Naive thymus-derived CD8-positive, alpha-beta T cell (primary cell): Measurements from ENCODE around the gene PIANP. TPM values are rescaled to one million over a fixed set of nuclear protein-coding genes. Genes with fewer than 3 reads are reported as not detected.

ENCODE experiments used
- ATAC-seq, 2 donors: fragments of 150-1000 bp; cut with Tn5 transposase in 1 of 2; sonication (Bioruptor Pico), chemical (Tn5 transposase) in 1 of 2; 1 replicate in 1 of 2; 2 replicates in 1 of 2; pipeline ENCODE4 v1.10.0; 2021; ENCODE audit warnings: mild to moderate bottlenecking in 2 of 2, moderate library complexity in 2 of 2
- POLR2A ChIA-PET: fragments of 350-600 bp; sonication (Branson Sonifier 250); formaldehyde crosslinking; loops from one replicate; lab custom pipeline; 2021; ENCODE audit warnings: antibody characterized with exemption; lab: Charles Lee
- DNase-seq, 10 donors: peaks; one replicate each; pipeline versions ENCODE4 v3.0.0 to v3.0.0-alpha.2; 2020 to 2022
- H3K27ac Mint-ChIP-seq, 10 donors: one replicate each; pipeline ENCODE4 v1.8.0; 2020 to 2022; ENCODE audit warnings: mild to moderate bottlenecking in 10 of 10, mixed read lengths in 10 of 10, moderate library complexity in 4 of 10, inconsistent platforms in 1 of 10
- H3K27me3 Mint-ChIP-seq, 5 donors: one replicate each; pipeline ENCODE4 v1.8.0; 2021 to 2022; ENCODE audit warnings: mixed read lengths in 5 of 5
- H3K36me3 Mint-ChIP-seq, 3 donors: one replicate each; pipeline ENCODE4 v1.8.0; 2020 to 2022; ENCODE audit warnings: mixed read lengths in 3 of 3, mild to moderate bottlenecking in 2 of 3, inconsistent platforms in 1 of 3
- H3K4me1 Mint-ChIP-seq, 4 donors: one replicate each; pipeline ENCODE4 v1.8.0; 2021 to 2022; ENCODE audit warnings: mixed read lengths in 4 of 4
- H3K4me3 Mint-ChIP-seq, 10 donors: one replicate each; pipeline ENCODE4 v1.8.0; 2020 to 2022; ENCODE audit warnings: mild to moderate bottlenecking in 10 of 10, mixed read lengths in 10 of 10, moderate library complexity in 6 of 10, inconsistent platforms in 1 of 10
- H3K9me3 Mint-ChIP-seq, 9 donors: one replicate each; pipeline ENCODE4 v1.8.0; 2020 to 2022; ENCODE audit warnings: mixed read lengths in 9 of 9, mild to moderate bottlenecking in 3 of 9, inconsistent platforms in 1 of 9, moderate library complexity in 1 of 9
- polyA plus RNA-seq, 3 donors: library from polyadenylated mRNA; unstranded; fragments of 300-500 nt; fragmentation: Illumina TruSeq; gene quantifications; one replicate each; pipeline ENCODE4 v1.2.3, GENCODE V29; 2021
- total RNA-seq, 8 experiments: library from RNA in 2 of 8; stranded (reverse) in 2 of 8; gene quantifications; one replicate each; pipeline ENCODE4 v1.2.3 and lab custom pipeline; 2021 to 2026

The PIANP gene
- total and polyA plus RNA-seq, 5 experiments from 2014 or later, result 0.06 to 1.2 (median 0.36) TPM; not detected in 1

DNA sequence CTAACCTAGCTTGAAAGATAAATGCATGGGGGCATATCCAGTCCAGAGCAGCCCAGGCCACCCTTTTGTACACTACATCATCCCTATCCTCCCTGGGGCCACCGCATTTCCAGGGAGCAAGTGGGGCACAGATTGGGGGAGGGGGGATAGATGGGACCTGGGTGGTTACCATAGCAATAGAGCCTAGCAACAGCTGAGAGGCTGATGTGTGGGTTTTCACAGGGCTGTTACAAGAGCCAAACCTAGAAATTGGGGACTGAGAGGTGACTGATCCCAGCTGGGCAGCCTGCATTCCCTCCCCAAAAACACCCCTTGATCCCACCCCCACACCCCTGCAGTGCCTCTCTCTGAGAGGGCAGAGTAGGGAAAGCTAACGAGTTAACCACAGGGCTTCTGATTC, 7.7 kb downstream of the PIANP start:
- POLR2A ChIA-PET, result interaction anchor here (0.7 to 2.3 kb wide), 3 partner anchors 14 to 31 kb away, joined by 3 to 10 read pairs (median 8); partner anchors contain the start of gene COPS7A
- H3K4me3 Mint-ChIP-seq, result peak overlapping the region in 2 of 10 donors; percentile 14 to 22
- peaks cover 19 to 55% (median 29%) of the 10 kb centered on the region in 4 donors for H3K4me1 Mint-ChIP-seq
- peaks cover 0 to 2% (median 0%) of the 10 kb centered on the region in 3 donors for H3K36me3 Mint-ChIP-seq
- peak overlapping the region in 3 of 10 donors; percentile 8 to 86 (median 44) for H3K27ac Mint-ChIP-seq
- H3K27me3 Mint-ChIP-seq, result no peaks in the 10 kb centered on the region
- no peaks in the 10 kb centered on the region for H3K9me3 Mint-ChIP-seq
- DNase-seq, result no peak
- ATAC-seq, result no peak

DNA sequence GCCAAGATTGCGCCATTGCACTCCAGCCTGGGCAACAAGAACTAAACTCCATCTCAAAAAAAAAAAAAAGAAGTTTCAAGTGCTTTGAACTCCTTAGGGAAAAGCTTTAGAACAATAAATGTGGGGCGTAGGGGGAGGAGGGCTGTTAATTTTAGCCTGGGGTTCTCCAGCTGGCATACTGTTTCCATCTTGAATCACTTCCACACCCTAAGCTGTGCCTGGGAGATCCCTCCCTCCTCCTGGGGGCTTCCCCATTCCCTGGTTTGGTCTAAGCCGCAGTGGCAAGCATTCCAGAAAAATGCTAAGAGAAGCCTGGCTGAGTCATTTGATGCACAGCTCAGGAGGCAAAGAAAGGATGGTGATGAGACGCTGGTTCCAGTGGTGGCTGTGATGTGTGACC, 9.1 kb downstream of the PIANP start:
- peak overlapping the region in 2 of 10 donors; percentile 41 to 61 for H3K27ac Mint-ChIP-seq
- no peaks in the 10 kb centered on the region for H3K9me3 Mint-ChIP-seq
- H3K27me3 Mint-ChIP-seq, result no peaks in the 10 kb centered on the region
- peaks cover 30 to 59% (median 42%) of the 10 kb centered on the region in 4 donors for H3K4me1 Mint-ChIP-seq
- ATAC-seq, result no peak
- no peak for DNase-seq
- H3K36me3 Mint-ChIP-seq, result peaks cover 0 to 10% (median 1%) of the 10 kb centered on the region in 3 donors
- peak overlapping the region in 2 of 10 donors; percentile 0 to 53 for H3K4me3 Mint-ChIP-seq
- POLR2A ChIA-PET, result interaction anchor here (0.6 to 3.8 kb wide), 5 partner anchors 9 to 198 kb away, joined by 3 to 142 read pairs (median 4); partner anchors contain the start of genes COPS7A, MRPL51, PIANP and TPI1

DNA sequence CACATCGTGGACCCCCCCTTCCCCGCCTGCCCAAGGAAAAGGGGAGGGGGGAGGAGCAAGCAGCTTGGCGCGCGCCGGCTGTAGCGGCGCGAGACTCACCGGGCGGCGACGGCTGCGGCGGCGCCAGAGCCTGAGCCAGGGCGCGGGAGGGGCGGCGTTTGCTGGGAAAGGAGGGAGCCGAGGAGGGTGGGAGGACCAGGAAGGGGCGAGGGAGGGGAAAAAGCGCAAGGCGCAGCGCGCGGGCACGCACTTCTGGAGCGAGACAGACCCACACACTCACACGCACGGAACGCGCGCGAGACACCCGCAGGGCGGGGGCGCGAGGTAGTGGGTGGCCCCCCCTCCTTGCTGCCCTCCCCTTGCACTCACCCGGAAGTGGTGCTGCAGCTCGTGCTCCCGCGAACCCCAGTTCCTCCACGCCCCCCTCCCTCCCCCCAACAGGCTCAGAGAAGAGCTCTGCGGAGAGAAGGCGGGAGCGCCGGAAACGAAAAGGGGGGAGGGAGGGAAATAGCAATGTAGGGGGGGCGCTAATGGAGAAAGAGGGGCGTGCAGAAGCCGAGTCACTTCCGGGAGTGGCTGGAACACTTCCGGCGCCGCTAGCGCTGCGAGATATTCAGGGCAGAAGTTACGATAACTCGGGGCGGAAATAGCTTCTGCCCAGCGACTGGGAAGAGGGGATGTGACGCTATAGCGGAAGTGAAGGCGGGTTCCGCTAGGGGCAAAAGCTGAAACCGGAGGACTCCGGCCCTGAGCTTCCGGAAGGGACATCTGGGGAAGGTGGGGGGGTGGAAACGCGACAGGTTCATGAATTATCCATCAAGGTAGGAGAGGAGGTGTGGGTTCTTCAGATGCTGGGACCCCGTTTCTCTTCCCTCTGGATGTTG, 11.4 kb downstream of the PIANP start, which contains the start of gene ZNF384:
Gene ZNF384, minus strand, starts transcription at position 377 of the 884 bp plus-strand sequence. CDS start 9,855 bp downstream, outside the sequence.
- POLR2A ChIA-PET, result interaction anchor here (0.5 to 3.8 kb wide), 57 partner anchors 8 to 1420 kb away, joined by 3 to 142 read pairs (median 5); partner anchors contain the start of genes C12orf57, CDCA3, CHD4 and COPS7A
- H3K4me3 Mint-ChIP-seq, result peak within 1 kb of the TSS; percentile 81 to 97 (median 92)
- H3K27me3 Mint-ChIP-seq, result no peaks in the 10 kb centered on the region
- DNase-seq, result peak; percentile 85 to 98 (median 96)
- H3K36me3 Mint-ChIP-seq, result peaks cover 0 to 29% (median 2%) of the 10 kb centered on the region in 3 donors
- peak within 1 kb of the TSS; percentile 89 to 99 (median 96) for H3K27ac Mint-ChIP-seq
- H3K9me3 Mint-ChIP-seq, result no peaks in the 10 kb centered on the region
- peaks cover 36 to 67% (median 58%) of the 10 kb centered on the region in 4 donors for H3K4me1 Mint-ChIP-seq
- peak; percentile 78 to 83 for ATAC-seq

GRCh38 chr12:6688543-6688998, 12.0 kb downstream of the PIANP start:
- Mint-ChIP-seq H3K4me3 (peak overlapping the region; percentile 81 to 97 (median 92)), H3K36me3 (peaks cover 0 to 35% (median 2%) of the 10 kb centered on the region in 3 donors), H3K27me3 (no peaks in the 10 kb centered on the region), H3K27ac (peak overlapping the region; percentile 89 to 99 (median 96)), H3K9me3 (no peaks in the 10 kb centered on the region), H3K4me1 (peaks cover 35 to 71% (median 60%) of the 10 kb centered on the region in 4 donors)
- DNase-seq (peak in 7 of 10 donors; percentile 24 to 78 (median 38)), ATAC-seq (peak; percentile 9)
- POLR2A ChIA-PET, result interaction anchor here (0.6 to 3.8 kb wide), 44 partner anchors 9 to 1420 kb away, joined by 3 to 142 read pairs (median 6); partner anchors contain the start of genes C12orf57, CDCA3, CHD4 and COPS7A

DNA sequence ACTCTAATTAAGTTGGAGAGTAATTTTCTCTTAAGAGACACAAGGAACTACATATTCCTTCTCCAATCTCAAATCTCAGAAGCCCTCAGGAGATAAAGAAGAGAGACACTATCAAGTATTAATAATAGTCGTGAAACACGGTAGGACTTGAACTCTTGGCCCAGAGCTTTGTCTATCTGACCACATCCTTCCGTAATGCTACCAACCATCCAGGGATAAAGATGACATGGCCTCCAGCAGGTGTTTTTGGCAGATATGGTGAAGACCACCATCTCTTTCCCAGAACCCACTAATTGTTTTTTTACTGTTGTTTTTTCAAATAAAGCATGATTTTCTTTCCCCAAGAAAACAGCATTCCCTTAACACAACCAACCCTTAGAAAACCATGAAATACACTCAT, 14.8 kb downstream of the PIANP start:
- DNase-seq (no peak), ATAC-seq (no peak)
- POLR2A ChIA-PET, result interaction anchor here (2.3 kb wide), 1 partner anchor 22 kb away, joined by 11 read pairs; no protein-coding TSS in a partner anchor
- Mint-ChIP-seq H3K27ac (peak overlapping the region in 2 of 10 donors; percentile 37 to 99), H3K27me3 (no peaks in the 10 kb centered on the region), H3K4me1 (peaks cover 38 to 76% (median 65%) of the 10 kb centered on the region in 4 donors), H3K9me3 (no peaks in the 10 kb centered on the region), H3K4me3 (peak overlapping the region in 1 of 10 donors; percentile 11), H3K36me3 (peaks cover 0 to 60% (median 2%) of the 10 kb centered on the region in 3 donors)

- Mint-ChIP-seq H3K9me3 (no peaks in the 10 kb centered on the region), H3K36me3 (peaks cover 0 to 69% (median 2%) of the 10 kb centered on the region in 3 donors), H3K27ac (peak overlapping the region in 8 of 10 donors; percentile 1 to 79 (median 36)), H3K4me3 (peak overlapping the region in 4 of 10 donors; percentile 27 to 41 (median 37)), H3K4me1 (peaks cover 31 to 68% (median 58%) of the 10 kb centered on the region in 4 donors), H3K27me3 (no peaks in the 10 kb centered on the region)
- DNase-seq, result peak in 7 of 10 donors; percentile 22 to 68 (median 52)
- ATAC-seq, result no peak
- POLR2A ChIA-PET, result interaction anchor here (0.6 to 2.3 kb wide), 3 partner anchors 9 to 78 kb away, joined by 3 to 11 read pairs (median 3); no protein-coding TSS in a partner anchor
These were observed 16.0 kb downstream of the PIANP start for GRCh38 chr12:6684609-6685008.

DNA sequence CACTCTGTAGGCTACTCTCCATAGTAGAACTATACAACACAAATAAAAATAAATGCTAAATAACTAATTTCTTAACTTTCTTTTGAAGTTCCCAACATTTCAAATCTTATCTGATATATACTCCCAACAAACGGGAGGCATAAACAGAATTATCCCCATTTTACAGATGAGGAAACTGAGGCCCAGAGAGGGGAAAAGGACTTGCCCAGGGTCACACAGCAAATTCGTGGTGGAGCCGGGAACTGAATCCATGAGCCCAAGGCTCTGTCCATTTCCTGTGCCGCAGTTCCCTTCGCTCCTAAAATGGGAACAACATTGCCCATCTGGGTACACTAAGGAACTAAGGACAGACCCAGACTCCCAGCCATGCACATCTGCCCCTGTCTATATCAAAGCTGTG, 23.7 kb downstream of the PIANP start:
- Mint-ChIP-seq H3K27ac (no peak overlapping the region), H3K36me3 (peaks cover 0 to 98% (median 23%) of the 10 kb centered on the region in 3 donors)
- POLR2A ChIA-PET, result interaction anchor here (0.6 to 1.4 kb wide), 2 partner anchors 12 to 31 kb away, joined by 5 read pairs; partner anchors contain the start of gene ZNF384

GRCh38 chr12:6672143-6672542, 28.5 kb downstream of the PIANP start:
- peaks cover 0 to 3% (median 1%) of the 10 kb centered on the region in 4 donors for H3K4me1 Mint-ChIP-seq
- H3K4me3 Mint-ChIP-seq, result no peak overlapping the region

More for the DNA sequence above, 23.7 kb downstream of the PIANP start:
- H3K27me3 Mint-ChIP-seq, result no peaks in the 10 kb centered on the region
- no peak for ATAC-seq
- DNase-seq, result no peak
- no peaks in the 10 kb centered on the region for H3K9me3 Mint-ChIP-seq
- no peak overlapping the region for H3K4me3 Mint-ChIP-seq
- peaks cover 0 to 15% (median 8%) of the 10 kb centered on the region in 4 donors for H3K4me1 Mint-ChIP-seq

GRCh38 chr12:6667559-6668210, 32.9 kb downstream of the PIANP start:
- POLR2A ChIA-PET, result no interaction called here
- H3K27ac Mint-ChIP-seq, result peak overlapping the region in 1 of 10 donors; percentile 12
- peaks cover 5 to 16% (median 11%) of the 10 kb centered on the region in 4 donors for H3K4me1 Mint-ChIP-seq
- no peak for ATAC-seq
- no peak for DNase-seq
- no peaks in the 10 kb centered on the region for H3K27me3 Mint-ChIP-seq
- peaks cover 0 to 3% (median 0%) of the 10 kb centered on the region in 9 donors for H3K9me3 Mint-ChIP-seq
- H3K36me3 Mint-ChIP-seq, result peaks cover 0 to 66% (median 24%) of the 10 kb centered on the region in 3 donors
- no peak overlapping the region for H3K4me3 Mint-ChIP-seq

More at GRCh38 chr12:6672143-6672542, 28.5 kb downstream of the PIANP start:
- DNase-seq, result no peak
- Mint-ChIP-seq H3K9me3 (no peaks in the 10 kb centered on the region), H3K27ac (peak overlapping the region in 3 of 10 donors; percentile 7 to 60 (median 57)), H3K27me3 (no peaks in the 10 kb centered on the region), H3K36me3 (peaks cover 0 to 100% (median 32%) of the 10 kb centered on the region in 3 donors)
- POLR2A ChIA-PET, result no interaction called here
- ATAC-seq, result no peak

DNA sequence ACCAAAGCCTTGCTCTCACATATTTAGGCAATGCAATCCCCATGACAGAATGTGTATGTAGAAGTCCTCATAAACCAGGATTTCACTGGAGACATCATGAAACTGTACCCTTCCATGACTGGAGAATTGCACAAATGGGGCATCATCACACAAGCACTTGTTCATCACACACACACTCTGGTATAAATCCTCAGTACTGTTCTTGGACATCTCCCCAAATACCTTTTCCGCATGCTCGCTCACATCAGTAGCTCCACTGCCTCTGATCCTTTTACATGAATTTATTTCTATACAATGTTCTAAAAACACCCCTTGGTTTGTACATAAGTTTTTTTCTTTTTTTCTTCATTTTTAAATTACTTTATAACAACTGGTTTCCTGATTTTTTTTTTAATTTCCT, 34.4 kb downstream of the PIANP start:
- Mint-ChIP-seq H3K4me1 (peaks cover 14 to 28% (median 21%) of the 10 kb centered on the region in 4 donors), H3K36me3 (peaks cover 0 to 52% (median 19%) of the 10 kb centered on the region in 3 donors), H3K9me3 (peaks cover 0 to 3% (median 0%) of the 10 kb centered on the region in 9 donors), H3K27ac (peak overlapping the region in 4 of 10 donors; percentile 17 to 56 (median 44)), H3K27me3 (no peaks in the 10 kb centered on the region), H3K4me3 (no peak overlapping the region)
- DNase-seq, result no peak
- ATAC-seq, result no peak
- POLR2A ChIA-PET, result interaction anchor here (0.6 to 3.4 kb wide), 3 partner anchors 23 to 51 kb away, joined by 4 to 40 read pairs (median 5); partner anchors contain the start of gene ZNF384

DNA sequence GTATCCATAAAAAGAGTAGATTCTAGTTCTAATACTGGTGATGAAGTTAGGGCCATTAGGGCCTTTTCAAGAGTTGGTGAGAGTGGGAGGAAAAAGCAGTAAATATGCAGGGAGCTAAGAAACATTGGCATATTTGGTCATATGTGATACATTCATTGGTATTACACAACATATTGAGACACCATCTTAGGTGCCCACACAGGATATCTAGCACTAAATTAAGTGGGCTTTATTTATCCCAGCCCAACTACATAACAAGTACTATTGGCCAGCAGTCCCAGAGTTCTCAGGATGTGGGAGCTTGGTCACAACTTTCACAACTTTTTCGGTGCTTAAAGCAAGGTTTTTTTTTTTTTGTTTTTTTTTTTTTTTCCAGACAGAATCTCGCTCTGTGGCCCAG, 35.7 kb downstream of the PIANP start:
- no peaks in the 10 kb centered on the region for H3K27me3 Mint-ChIP-seq
- H3K27ac Mint-ChIP-seq, result peak overlapping the region in 8 of 10 donors; percentile 5 to 97 (median 46)
- H3K4me3 Mint-ChIP-seq, result peak overlapping the region in 1 of 10 donors; percentile 36
- peaks cover 14 to 33% (median 23%) of the 10 kb centered on the region in 4 donors for H3K4me1 Mint-ChIP-seq
- POLR2A ChIA-PET, result interaction anchor here (0.7 to 3.4 kb wide), 7 partner anchors 21 to 73 kb away, joined by 3 to 40 read pairs (median 11); partner anchors contain the start of genes COPS7A and ZNF384
- DNase-seq (no peak), ATAC-seq (no peak)
- H3K36me3 Mint-ChIP-seq, result peaks cover 0 to 41% (median 16%) of the 10 kb centered on the region in 3 donors
- peaks cover 0 to 3% (median 0%) of the 10 kb centered on the region in 9 donors for H3K9me3 Mint-ChIP-seq
